DMS79 treated with DMSO at 0.1 percent for 48 hours (cell line): ENCODE data around the gene MYOG.

Experiments used
- DNase-seq: peaks from one replicate; lab custom pipeline; 2025; lab: John Stamatoyannopoulos, UW

MYOG gene

GRCh38 chr1:203046984-203047630 is 38.7 kb downstream of the MYOG start:
- DNase-seq, result no peak

GRCh38 chr1:203045821-203046594 is 39.8 kb downstream of the MYOG start:
- DNase-seq, result no peak

GRCh38 chr1:203045336-203045735 is 40.5 kb downstream of the MYOG start:
- DNase-seq, result no peak

DNA sequence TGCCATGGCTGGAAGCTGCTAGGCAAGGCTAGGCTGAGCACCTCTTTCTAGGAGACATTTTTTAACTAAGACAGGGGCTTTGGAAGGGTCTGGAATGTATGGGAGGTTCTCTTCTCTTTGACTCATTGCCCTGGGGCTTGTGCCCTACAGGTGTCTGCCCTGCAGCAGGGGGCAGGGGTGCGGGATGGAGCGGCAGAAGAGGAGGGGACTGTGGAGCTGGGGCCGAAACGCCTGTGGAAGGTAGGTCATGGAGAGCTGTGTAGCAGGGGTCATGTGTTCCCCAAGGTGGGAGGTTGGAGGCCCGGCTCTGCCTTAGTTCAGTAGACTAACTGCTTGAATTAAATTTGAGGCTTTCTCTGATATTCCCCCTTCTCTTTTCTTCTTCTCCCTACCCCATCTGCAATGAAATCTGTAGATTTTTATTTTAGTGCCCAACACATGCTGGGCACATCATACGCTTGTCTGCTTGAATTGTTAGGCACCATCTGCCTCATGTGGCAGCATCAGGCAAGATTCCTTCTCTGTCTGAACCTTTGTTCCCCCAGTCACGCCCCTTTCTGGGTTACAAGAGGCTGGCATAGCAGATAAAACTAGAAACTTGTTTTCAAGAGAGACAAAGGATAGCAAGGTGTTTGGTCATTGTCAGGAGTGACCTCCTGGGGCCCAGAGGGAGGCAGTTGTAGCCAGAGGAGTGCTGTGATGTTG is 41.1 kb downstream of the MYOG start:
- no peak for DNase-seq

DNA sequence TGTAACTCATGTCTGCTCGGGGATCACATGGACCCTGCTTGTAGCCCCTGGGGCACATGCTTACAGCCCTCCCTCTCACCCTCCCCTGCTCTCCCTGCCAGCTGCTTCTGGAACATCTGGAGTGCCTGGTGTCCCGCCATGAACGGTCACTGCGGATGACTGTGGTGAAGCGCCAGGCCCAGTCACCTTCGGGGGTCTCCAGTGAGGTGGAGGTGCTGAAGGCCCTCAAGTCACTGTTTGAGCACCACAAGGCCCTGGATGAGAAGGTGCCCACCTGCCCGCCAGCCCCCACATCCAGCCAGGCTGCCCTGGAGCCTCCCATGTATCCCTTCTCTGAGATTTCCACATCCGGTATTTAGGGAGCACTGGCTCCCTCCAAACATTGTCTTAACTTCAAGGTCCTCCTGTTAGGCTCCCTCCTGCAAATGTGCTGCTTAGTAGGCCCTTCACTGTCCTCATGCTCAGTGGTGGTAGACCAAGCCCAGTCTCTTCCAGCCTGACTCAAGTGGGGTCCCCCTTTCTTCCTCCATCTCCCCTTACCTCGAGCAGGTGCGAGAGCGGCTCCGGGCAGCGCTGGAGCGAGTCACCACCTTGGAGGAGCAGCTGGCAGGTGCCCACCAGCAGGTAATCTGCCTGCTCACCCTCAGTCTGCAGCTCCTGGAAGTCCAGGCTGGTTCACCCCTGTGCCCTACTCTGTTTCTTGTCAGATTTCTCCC is 41.8 kb downstream of the MYOG start:
- no peak for DNase-seq

DNA sequence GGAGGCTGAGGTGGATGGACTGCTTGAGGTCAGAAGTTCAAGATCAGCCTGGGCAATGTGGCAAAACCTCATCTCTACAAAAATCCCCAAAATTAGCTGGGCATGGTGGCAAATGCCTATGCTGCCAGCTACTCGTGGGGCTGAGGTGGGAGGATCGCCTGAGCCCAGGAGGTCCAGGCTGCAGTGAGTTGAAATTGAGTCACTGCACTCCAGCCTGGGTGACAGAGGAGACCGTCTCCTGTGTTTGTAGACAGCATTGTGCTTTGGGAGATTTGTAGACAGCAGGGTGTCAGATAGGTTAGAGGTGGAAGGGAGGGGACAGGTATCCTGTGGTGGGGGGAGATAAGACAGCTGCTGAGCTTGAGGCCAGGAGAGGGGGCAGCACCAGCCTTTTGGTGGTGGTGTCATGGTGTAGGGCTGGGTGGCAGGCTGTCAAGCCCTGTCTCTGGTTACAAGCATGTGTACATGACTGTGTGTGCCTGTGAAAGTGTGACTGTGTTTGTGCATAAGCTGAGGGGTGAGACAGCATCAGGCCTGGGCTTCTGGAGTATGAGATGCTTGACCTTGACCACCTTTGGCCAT is 44.4 kb downstream of the MYOG start:
- no peak for DNase-seq

DNA sequence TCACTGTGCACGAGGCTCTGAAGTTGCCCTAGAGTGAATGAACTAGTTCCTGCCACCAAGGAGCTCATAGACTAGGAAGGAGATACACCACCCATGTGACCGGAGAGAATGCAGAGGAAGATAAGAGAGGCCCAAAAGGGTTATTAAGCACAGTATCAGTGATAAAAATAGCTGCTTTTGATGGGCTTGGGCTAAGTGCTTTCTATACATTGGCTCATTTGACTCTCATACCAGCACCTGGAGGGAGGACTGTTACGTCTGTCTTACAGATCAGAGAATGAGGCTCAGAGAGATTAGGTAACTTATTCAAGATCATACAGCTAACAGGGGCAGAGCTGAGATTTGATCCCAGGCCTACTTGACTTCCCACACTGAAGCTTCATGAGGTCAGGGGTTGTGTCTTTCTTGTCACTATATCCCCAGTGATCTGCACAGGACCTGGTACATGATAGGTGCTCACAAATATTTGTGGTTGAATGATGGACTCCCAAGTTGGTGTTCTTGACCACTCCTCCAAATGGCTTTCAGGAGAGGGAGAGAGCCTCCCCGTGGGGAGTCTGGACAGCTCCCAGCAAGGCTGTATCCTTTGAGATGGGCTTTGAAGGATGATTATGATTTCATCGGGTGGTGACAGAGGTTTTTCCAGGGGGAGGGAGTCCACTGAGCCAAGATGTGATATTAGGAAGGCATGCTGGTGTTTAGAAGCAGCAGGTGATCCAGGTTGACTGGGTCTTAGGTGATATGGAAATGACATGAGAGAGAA is 45.1 kb downstream of the MYOG start:
- no peak for DNase-seq

DNA sequence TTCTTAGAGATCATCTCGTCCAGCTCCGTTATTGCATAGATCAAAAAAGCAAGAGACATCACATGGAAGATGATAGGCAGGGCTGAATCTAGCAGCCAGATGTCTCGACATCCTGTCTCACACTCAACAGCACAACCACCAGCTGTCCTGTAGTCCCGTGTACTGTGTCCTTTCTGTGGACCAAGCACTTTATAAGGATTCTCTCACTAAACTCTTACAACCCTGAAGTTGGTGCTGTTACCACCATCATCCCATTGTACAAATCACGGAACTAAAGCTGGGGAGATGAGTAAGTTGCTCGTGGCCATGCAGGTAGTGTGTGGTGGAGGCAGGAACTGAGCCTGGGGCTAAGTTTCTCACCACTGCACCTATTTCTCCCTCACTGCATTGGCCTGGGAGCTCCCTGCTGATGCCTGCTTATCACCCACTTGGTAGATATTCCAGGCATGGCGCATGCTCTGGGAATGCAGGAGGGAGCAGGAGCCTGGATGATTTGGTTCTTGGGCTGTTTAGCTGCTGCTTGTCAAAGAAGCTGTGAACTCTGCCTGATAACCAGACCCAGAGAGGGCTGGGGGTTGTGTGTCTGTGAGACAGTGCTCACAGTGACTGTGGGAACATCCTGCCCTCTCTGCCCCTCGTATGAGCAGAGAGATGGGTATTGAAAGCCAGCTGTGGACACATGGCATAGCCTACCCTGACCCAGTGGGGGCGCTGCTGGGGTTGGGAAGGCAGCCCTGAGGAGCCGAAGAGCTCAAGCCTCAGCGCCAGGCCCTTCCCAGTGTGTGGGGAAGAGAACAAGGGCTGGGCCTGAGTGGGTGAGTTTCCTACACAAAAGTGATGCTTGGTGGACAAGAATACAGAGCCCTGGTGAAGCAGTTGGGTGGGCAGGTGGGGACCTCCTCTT is 46.0 kb downstream of the MYOG start:
- DNase-seq, result no peak

- peak; percentile 45 for DNase-seq
Measured at GRCh38 chr1:203038891-203039608, 46.8 kb downstream of the MYOG start.

DNA sequence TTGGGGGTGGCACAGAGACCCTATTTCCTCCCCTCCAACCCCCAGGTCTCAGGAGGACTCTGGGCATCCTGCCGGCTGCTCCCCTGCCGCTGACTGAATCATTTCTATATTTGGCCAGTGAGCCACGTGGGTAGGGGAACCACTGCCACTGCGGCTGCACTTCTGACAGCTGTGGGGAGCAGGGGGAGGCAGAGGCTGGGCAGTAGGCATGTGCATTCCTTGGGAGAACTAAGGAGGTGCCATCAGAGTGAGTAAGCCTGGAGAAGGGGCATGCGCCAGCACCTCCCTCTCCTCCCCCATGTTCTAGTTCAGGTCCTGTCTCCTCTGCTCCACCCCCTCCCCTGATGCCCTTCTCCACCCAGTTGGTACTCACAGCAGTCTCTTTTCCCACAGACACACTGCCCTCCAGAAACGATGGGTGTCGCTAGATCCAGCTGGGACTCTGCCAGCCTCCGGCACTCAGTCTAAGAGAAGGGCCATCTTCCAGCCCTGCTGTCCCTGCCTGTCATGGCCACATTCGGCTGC is 47.5 kb downstream of the MYOG start:
- DNase-seq, result no peak

GRCh38 chr1:203037509-203038190 is 48.2 kb downstream of the MYOG start:
- no peak for DNase-seq

GRCh38 chr1:203036537-203036936 is 49.3 kb downstream of the MYOG start:
- DNase-seq, result no peak

DNA sequence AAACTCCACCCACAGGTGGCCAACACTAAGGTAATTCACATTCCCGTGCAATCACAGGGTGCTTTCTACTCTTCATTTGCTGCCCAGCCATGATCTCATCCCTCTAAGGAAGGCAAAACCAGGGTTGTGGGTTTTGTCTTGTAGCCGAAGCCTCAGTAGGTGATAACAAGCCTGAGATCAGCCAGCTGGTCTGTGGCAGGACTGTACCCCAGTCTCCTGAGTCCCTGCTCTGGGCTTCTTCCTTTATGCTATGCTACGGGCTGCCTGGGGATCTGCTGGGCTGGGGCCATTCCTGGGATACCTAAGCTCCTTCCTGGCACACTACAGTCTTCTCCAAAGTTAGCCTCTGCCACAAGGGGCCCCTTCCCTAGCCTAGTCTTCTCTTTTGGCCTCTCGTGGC is 49.7 kb downstream of the MYOG start:
- no peak for DNase-seq

GRCh38 chr1:203035111-203036000 is 50.5 kb downstream of the MYOG start:
- DNase-seq, result no peak

GRCh38 chr1:203034422-203035110 is 51.2 kb downstream of the MYOG start:
- no peak for DNase-seq

DNA sequence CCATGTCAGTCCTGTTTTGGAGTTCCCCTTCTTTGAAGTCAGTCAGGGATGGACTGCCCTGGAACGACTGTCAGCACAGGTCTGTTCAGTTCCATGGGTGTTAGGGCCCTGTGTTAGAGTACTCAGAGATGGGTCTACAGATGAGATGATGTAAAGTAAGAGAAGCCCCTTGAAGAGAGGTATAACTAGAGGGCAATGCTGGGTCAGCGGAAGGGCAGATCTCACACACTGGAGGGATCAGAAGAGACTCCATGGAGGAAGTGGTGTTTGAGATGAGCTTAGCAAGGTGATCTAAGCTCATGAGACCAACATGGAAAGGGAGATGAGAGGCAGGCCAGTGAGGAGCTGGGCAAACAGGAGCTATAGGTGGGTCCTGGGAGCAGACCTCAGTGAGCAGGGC is 51.9 kb downstream of the MYOG start:
- DNase-seq, result no peak

GRCh38 chr1:203033287-203033686 is 52.5 kb downstream of the MYOG start:
- no peak for DNase-seq
